Ovary (tissue), 10 donors: ENCODE results near the gene CXorf58. TPM values are rescaled to one million over a fixed set of nuclear protein-coding genes. Genes with fewer than 3 reads are reported as not detected.
"Not testable (repeated sequence)": the region's sequence is repeated elsewhere in the genome, so short reads cannot be mapped to it uniquely, and the experiment has no call there.

Source experiments
- DNase-seq, 5 donors: peaks; one replicate each; pipeline ENCODE4 v3.0.0-alpha.2; 2019 to 2020
- H3K27ac ChIP-seq, 2 donors: fragments of 200-600 bp; one replicate each; pipeline versions ENCODE4 v1.5.1 to v1.8.0; 2019 to 2022
- H3K27me3 ChIP-seq: fragments of 200-600 bp; one replicate; pipeline ENCODE4 v1.8.0; 2022
- H3K36me3 ChIP-seq: fragments of 200-600 bp; sonication (generic); one replicate; pipeline ENCODE4 v1.5.1; 2019
- H3K4me1 ChIP-seq: one replicate; pipeline ENCODE4 v1.8.1; 2013; ENCODE audit warnings: mild to moderate bottlenecking, moderate library complexity; ENCODE audit not compliant: insufficient read depth
- H3K4me3 ChIP-seq: fragments of 200-600 bp; sonication (generic); one replicate; pipeline ENCODE4 v1.5.1; 2017
- H3K9me3 ChIP-seq, 2 donors: fragments of 200-600 bp in 1 of 2; sonication (generic) in 1 of 2; one replicate each; pipeline versions ENCODE4 v1.5.1 to v1.8.1; 2013 to 2019; ENCODE audit warnings: mild to moderate bottlenecking in 1 of 2, moderate library complexity in 1 of 2
- EP300 ChIP-seq: sonication (generic); formaldehyde crosslinking; IDR thresholded peaks from one replicate; pipeline ENCODE4 v1.6.1; 2017; ENCODE audit warnings: antibody characterized with exemption
- POLR2A ChIP-seq: fragments of 450-650 bp; IDR thresholded peaks from one replicate; pipeline ENCODE4 v1.6.1; 2017; ENCODE audit warnings: antibody characterized with exemption, mild to moderate bottlenecking, moderate library complexity
- WGBS, 3 donors: extraction: QIAGEN DNeasy Blood & Tissue Kit in 1 of 3; methylation state at CpG; one replicate each; pipeline versions ENCODE4 v1.1.5 to v1.1.7; 2013 to 2017; 5-methylcytosine and 5-hydroxymethylcytosine counted together
- intact Hi-C, 4 donors: fragments of 100-400 bp; cut with DNase I; formaldehyde crosslinking; loops; one replicate each; pipeline versions ENCODE4 v1.11.0 to v1.15.1; 2022 to 2023
- long read RNA-seq, 3 donors: library from polyadenylated mRNA in 2 of 3; unstranded in 2 of 3; transcript quantifications; one replicate each; pipeline ENCODE4 v2.0.0 and lab custom pipeline, GENCODE V29; 2021 to 2026
- polyA plus RNA-seq, 2 donors: library from polyadenylated mRNA; stranded (reverse); fragments of 200-250 nt in 1 of 2; fragments of 350-450 nt in 1 of 2; fragmentation: Illumina TruSeq in 1 of 2; extraction: RNeasy Lipid Tissue Mini Kit (QIAGEN cat#74804) in 1 of 2; gene quantifications; one replicate each; pipeline ENCODE4 v1.2.3, GENCODE V29; 2013 to 2014
- total RNA-seq, 7 donors: library from RNA; depleted of rRNA in 2 of 7; stranded (reverse); fragments of >200 nt in 2 of 7; fragmentation: NEBNext Ultra II Directional in 3 of 7; extraction: Animal tissue kit (Norgen Biotek cat#: 25700) in 3 of 7; gene quantifications; one replicate each; pipeline versions ENCODE4 v1.1.0 to v1.2.4, GENCODE V29; 2016 to 2023
- TF ChIP-seq, protein P1 (sequence below), 3 donors: fragments of 450-650 bp in 2 of 3; fragments of 200-600 bp in 1 of 3; IDR thresholded peaks; one replicate each; pipeline versions ENCODE4 v1.5.1 to v1.8.0; 2016 to 2022; ENCODE audit warnings: antibody characterized with exemption in 3 of 3, mild to moderate bottlenecking in 1 of 3
- donor health status: DM: no; HTN: no; CAD: no; lungs with moderate emphysema.
- donor health status: DM: no; HTN: no; CAD: no.
- donor health status: Bipolar disorder and iron deficiency.
- donor health status: DM: yes; HTN: yes; CAD: no.
- donor health status: DM: no; HTN: no; CAD: no.
- donor health status: DM: yes; HTN: yes; CAD: no.

CXorf58 gene, protein sequence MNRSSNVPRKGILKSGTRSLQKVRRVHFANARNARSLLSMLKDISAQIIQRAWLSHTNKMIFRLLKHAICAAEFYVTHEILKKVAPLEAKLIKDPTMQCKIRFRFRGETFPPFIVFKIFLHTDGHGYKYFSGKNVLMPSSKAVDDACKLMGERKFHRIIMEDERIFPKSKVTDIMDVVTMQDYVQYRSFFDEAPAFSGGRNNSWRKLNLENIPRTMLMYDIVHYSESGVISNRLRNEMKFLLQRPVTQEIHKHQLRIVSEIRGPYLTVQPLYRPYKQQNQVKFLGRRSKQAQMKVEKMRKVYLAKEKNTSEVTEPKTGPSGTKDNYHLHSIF
- under 1 TPM in 3 of 7 donors, not detected in 4; 0.10 to 0.72 (median 0.34) TPM for total RNA-seq
- polyA plus RNA-seq, result under 1 TPM in 1 of 2 donors, not detected in 1; 0.04 TPM
- long read RNA-seq, donor 1, partial matches to known transcripts, result 1 of 2 reads
- long read RNA-seq, donor 1, other reads (novel, unspliced or antisense), result 1 of 2 reads
- long read RNA-seq, donor 2, partial matches to known transcripts, result 0 of 1 reads
- long read RNA-seq, donor 2, other reads (novel, unspliced or antisense), result 0 of 1 reads
- long read RNA-seq, donor 3, result 0 reads

DNA sequence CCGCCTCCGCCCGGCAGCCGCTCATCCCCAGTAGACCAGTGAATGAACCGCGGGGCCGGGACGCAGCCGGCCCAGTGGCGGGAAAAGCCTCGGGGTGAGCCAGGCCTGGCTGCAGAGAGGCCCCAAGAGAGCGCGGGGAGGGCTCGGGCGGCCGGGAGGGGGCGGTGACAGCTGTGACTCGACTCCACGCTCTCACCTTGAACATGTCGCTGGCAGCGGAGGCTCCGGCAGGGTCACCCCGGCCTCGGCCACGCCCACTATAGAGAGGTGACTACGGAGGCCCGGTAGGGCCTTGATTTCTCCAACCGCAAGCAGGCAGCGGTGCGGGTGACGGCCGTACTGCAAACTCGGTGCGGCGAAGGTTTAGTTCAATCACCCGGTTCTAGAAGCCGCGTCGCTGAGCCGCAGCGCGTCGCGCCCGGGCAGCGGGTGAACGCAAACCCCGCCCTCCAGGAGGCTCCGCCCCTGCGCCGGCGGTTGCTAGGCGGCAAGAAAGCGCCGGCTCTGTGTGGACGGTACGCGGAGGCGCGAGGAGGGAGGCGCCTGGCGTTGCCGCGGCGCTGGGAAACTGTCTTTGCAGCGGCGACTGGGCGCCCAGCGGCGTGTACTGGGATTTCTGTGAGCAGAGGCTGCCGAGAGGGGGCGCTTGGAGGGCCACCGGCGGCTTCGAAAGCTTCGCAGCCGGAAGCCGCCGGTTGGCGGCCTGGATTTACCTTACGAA is at the start of gene CXorf58, which contains the start of gene APOO:
CXorf58 (plus strand) TSS at position 509 of the 721 bp plus-strand sequence. CDS start 2,297 bp downstream, outside the sequence.
APOO (minus strand) TSS at position 441 of the 721 bp plus-strand sequence; CDS start at position 205, 236 bp downstream.
- 25 to 42% (median 35%) methylated on average over 56 to 81 of the region's 81 CpGs for WGBS, 3 donors
- no peaks in the 10 kb centered on the region for H3K36me3 ChIP-seq
- peak; percentile 88 to 94 (median 91) for DNase-seq

DNA sequence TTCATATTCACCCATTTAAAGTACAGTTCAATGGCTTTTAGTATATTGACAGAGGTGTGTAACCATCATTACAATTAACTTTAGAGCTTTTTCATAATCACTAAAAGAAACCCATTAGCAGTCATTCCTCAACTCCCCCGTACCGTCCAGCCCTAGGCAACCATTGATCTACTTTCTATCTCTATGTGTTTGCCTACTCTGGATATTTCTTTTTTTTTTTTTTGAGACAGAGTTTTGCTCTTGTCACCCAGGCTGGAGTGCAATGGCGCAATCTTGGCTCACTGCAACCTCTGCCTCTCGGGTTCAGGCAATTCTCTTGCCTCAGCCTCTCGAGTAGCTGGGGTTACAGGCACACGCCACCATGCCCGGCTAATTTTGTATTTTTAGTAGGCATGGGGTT is 48.6 kb upstream of the CXorf58 start:
- H3K27me3 ChIP-seq, H3K27ac ChIP-seq, H3K4me3 ChIP-seq, intact Hi-C loops, DNase-seq, H3K9me3 ChIP-seq, H3K36me3 ChIP-seq, H3K4me1 ChIP-seq: not testable (repeated sequence)
- 88 to 95% (median 88%) methylated on average over 7 of the region's 7 CpGs for WGBS, 3 donors

More for the DNA sequence above, at the start of gene CXorf58, which contains the start of gene APOO:
- no peaks in the 10 kb centered on the region for H3K9me3 ChIP-seq
- no peaks in the 10 kb centered on the region for H3K4me1 ChIP-seq
- peak within 1 kb of the TSS; percentile 64 to 78 for H3K27ac ChIP-seq
- no peaks in the 10 kb centered on the region for H3K27me3 ChIP-seq
- TF ChIP-seq EP300 (no peak), POLR2A (no peak)
- TF ChIP-seq, protein P1, sequence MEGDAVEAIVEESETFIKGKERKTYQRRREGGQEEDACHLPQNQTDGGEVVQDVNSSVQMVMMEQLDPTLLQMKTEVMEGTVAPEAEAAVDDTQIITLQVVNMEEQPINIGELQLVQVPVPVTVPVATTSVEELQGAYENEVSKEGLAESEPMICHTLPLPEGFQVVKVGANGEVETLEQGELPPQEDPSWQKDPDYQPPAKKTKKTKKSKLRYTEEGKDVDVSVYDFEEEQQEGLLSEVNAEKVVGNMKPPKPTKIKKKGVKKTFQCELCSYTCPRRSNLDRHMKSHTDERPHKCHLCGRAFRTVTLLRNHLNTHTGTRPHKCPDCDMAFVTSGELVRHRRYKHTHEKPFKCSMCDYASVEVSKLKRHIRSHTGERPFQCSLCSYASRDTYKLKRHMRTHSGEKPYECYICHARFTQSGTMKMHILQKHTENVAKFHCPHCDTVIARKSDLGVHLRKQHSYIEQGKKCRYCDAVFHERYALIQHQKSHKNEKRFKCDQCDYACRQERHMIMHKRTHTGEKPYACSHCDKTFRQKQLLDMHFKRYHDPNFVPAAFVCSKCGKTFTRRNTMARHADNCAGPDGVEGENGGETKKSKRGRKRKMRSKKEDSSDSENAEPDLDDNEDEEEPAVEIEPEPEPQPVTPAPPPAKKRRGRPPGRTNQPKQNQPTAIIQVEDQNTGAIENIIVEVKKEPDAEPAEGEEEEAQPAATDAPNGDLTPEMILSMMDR (IDR thresholded peaks at IDR 0.05), result peak; percentile 84 to 89 (median 84)
- H3K4me3 ChIP-seq, result peak within 1 kb of the TSS; percentile 60
- intact Hi-C loops, result loop anchor here (5.0 to 10.0 kb wide), 4 partner anchors 117 to 213 kb away; partner anchors contain the start of genes EIF2S3 (in 1 of the 4), KLHL15 (in 1 of the 4) and SAT1 (in 1 of the 4)

DNA sequence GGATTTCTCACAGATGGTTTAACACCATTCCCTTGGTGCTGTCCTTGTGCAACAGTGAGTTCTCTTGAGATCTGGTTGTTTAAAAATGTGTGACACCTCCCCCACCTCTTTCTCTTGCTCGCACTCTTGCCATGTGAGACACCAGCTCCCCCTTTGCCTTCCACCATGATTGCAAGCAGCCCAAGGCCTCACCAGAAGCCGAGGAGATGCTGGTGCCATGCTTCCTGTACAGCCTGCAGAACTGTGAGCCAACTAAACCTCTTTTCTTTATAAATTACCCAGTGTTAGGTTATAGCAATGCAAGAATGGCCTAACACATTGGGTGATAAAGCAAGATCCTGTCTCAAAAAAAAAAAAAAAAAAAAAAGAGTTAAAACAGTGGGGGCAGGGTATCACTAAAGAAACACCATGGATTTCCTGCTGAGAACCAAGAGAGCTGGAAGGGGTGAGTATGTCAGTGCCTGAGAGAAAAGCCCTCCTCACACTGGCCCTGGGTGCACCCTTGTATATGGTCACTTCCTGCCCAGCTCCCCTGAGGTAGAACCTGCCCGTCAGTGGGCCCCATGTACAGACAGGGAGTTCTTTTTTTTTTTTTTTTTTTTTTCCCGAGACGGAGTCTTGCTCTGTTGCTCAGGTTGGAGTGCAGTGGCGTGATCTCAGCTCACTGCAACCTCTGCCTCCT is 46.5 kb upstream of the CXorf58 start:
- Histone ChIP-seq H3K9me3 (no peaks in the 10 kb centered on the region), H3K27me3 (no peaks in the 10 kb centered on the region), H3K4me3 (no peak overlapping the region), H3K36me3 (no peaks in the 10 kb centered on the region), H3K4me1 (no peaks in the 10 kb centered on the region), H3K27ac (no peak overlapping the region)
- intact Hi-C loops, result no loop called here
- WGBS, 3 donors, result 77 to 80% (median 79%) methylated on average over 6 of the region's 6 CpGs
- no peak for DNase-seq
- TF ChIP-seq POLR2A (no peak), EP300 (no peak)
- TF ChIP-seq, protein P1 (IDR thresholded peaks at IDR 0.05), result no peak

DNA sequence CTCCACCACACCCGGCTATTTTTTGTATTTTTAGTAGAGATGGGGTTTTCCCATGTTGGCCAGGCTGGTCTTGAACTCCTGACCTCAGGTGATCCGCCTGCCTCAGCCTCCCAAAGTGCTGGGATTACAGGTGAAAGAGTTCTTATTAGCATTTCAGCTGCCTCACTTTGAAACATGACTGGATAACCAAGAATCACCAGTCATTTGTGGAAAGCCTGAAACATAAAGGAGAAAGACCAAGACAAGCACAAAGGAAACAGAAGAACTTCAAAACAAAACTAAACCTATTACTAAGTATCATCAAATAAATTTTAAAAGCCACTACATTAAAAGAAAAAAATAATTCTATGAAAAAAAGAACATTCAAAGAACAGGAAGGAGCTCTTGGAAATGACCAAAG is 45.9 kb upstream of the CXorf58 start:
- H3K27me3 ChIP-seq, H3K9me3 ChIP-seq, H3K27ac ChIP-seq, intact Hi-C loops, H3K4me1 ChIP-seq, H3K36me3 ChIP-seq, H3K4me3 ChIP-seq, DNase-seq: not testable (repeated sequence)
- WGBS, 3 donors, result 71 to 82% (median 78%) methylated on average over 2 of the region's 2 CpGs

DNA sequence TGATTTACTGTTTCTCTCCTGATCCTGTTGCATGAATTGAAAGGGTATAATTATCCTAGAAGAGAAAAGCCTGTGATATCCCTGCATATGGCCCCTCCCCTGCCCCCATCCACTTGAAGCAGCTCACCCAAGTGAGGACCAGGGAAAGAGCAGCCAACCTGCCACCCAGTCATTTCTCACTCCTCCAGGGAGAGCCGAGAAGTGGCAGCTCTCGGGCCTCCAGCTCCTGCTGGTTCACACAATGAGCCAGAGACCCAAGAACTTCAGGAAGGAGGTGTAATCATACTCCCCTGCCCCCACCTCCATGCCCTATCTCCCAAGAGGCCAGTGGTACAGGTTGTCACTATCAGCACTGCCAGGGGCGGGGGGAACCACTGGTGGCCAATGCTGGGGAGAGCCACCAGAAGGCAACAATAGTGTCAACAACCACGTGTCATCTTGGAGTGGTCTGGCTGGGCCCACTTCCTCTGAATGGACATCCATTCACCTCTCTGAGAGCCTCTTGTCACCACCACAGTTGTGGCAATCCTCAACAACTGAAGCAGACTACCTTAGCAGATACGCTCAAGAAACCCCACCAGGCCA is 43.0 kb upstream of the CXorf58 start:
- Histone ChIP-seq H3K9me3 (no peaks in the 10 kb centered on the region), H3K27me3 (no peaks in the 10 kb centered on the region), H3K27ac (no peak overlapping the region), H3K36me3 (no peaks in the 10 kb centered on the region), H3K4me3 (no peak overlapping the region), H3K4me1 (no peaks in the 10 kb centered on the region)
- 77 to 90% (median 84%) methylated on average over 5 of the region's 5 CpGs for WGBS, 3 donors
- intact Hi-C loops, result no loop called here
- no peak for TF ChIP-seq POLR2A
- TF ChIP-seq, protein P1 (IDR thresholded peaks at IDR 0.05), result no peak
- DNase-seq, result no peak
